Fibroblast of villous mesenchyme (primary cell): ENCODE measurements around the gene CCT3. TPM values are rescaled to one million over a fixed set of nuclear protein-coding genes. Genes with fewer than 3 reads are reported as not detected.

ENCODE experiments used
- DNase-seq: peaks from one replicate; pipeline ENCODE4 v3.0.0-alpha.2; 2010; ENCODE audit warnings: low read depth
- H3K4me3 ChIP-seq: 2 replicates; pipeline ENCODE4 v1.5.1; 2011; ENCODE audit warnings: low read depth, mild to moderate bottlenecking, low read length
- CTCF ChIP-seq: IDR thresholded peaks from 2 replicates; pipeline ENCODE4 v1.5.1; 2012; ENCODE audit warnings: low read depth, mild to moderate bottlenecking, low read length; ENCODE audit not compliant: insufficient read depth
- total RNA-seq: library from RNA; depleted of rRNA; stranded (reverse); fragments of >200 nt; gene quantifications from 2 replicates; pipeline ENCODE4 v1.2.3, GENCODE V29; 2012

Gene CCT3
- total RNA-seq, 1 donor = 431 TPM

GRCh38 chr1:156266051-156266450 lies 72.0 kb downstream of the CCT3 start:
- DNase-seq = no peak
- no peak for TF ChIP-seq CTCF
- H3K4me3 ChIP-seq = no peak overlapping the region

- TF ChIP-seq CTCF = no peak
- no peak for DNase-seq
- no peak overlapping the region for H3K4me3 ChIP-seq
These were observed 74.8 kb downstream of the CCT3 start for GRCh38 chr1:156263288-156263655.

- peak; percentile 44 for DNase-seq
- TF ChIP-seq CTCF = no peak
These were observed 75.4 kb downstream of the CCT3 start for GRCh38 chr1:156262461-156263287.

GRCh38 chr1:156260896-156261295 lies 77.2 kb downstream of the CCT3 start:
- no peak for TF ChIP-seq CTCF
- DNase-seq = no peak
- H3K4me3 ChIP-seq = no peak overlapping the region

More at GRCh38 chr1:156262461-156263287, 75.4 kb downstream of the CCT3 start:
- H3K4me3 ChIP-seq = no peak overlapping the region

GRCh38 chr1:156259805-156260204 lies 78.3 kb downstream of the CCT3 start:
- peak; percentile 28 for DNase-seq
- peak; percentile 21 for TF ChIP-seq CTCF
- H3K4me3 ChIP-seq = no peak overlapping the region

Other genes starting within 250 kb of the CCT3 start
- gene LMNA, start 223.6 kb downstream of the CCT3 start, total RNA-seq = 694 and 1,059 TPM in 2 replicates
- gene SEMA4A, start 184.7 kb downstream of the CCT3 start, total RNA-seq = 0.43 and 0.64 TPM in 2 replicates
- gene SLC25A44, start 144.2 kb downstream of the CCT3 start, total RNA-seq = 17.1 and 18.6 TPM in 2 replicates
- 30.2 and 50.9 TPM in 2 replicates for gene PMF1, start 125.3 kb downstream of the CCT3 start, total RNA-seq
- not detected in 2 replicates for gene BGLAP, start 96.1 kb downstream of the CCT3 start, total RNA-seq
- 0.43 and 0.64 TPM in 2 replicates for gene PAQR6, start 90.2 kb downstream of the CCT3 start, total RNA-seq
- gene SMG5, start 55.5 kb downstream of the CCT3 start, total RNA-seq = 52.2 and 63.5 TPM in 2 replicates
- 0.86 and 1.3 TPM in 2 replicates for gene TMEM79, start 54.0 kb downstream of the CCT3 start, total RNA-seq
- 55.3 and 55.4 TPM in 2 replicates for gene GLMP, start 42.6 kb downstream of the CCT3 start, total RNA-seq
- 0.32 TPM in 1 of 2 replicates, not detected in the other for gene VHLL, start 39.0 kb downstream of the CCT3 start, total RNA-seq
- gene TSACC, start 234 bp upstream of the CCT3 start, total RNA-seq = not detected in 2 replicates
- gene RHBG, start 30.9 kb upstream of the CCT3 start, total RNA-seq = not detected in 2 replicates
- gene MEF2D, start 162.5 kb upstream of the CCT3 start, total RNA-seq = 10.0 and 10.8 TPM in 2 replicates
- 20.9 and 24.2 TPM in 2 replicates for gene IQGAP3, start 234.3 kb upstream of the CCT3 start, total RNA-seq
- not detected in 2 replicates for gene TTC24, start 241.4 kb upstream of the CCT3 start, total RNA-seq